Measurements from ENCODE around the gene TFAP2B. TPM values are rescaled to one million over a fixed set of nuclear protein-coding genes. Genes with fewer than 3 reads are reported as not detected.

The TFAP2B gene
- total and polyA plus RNA-seq, 2 donors from 2014 or later: 11.6 to 25.3 TPM

DNA sequence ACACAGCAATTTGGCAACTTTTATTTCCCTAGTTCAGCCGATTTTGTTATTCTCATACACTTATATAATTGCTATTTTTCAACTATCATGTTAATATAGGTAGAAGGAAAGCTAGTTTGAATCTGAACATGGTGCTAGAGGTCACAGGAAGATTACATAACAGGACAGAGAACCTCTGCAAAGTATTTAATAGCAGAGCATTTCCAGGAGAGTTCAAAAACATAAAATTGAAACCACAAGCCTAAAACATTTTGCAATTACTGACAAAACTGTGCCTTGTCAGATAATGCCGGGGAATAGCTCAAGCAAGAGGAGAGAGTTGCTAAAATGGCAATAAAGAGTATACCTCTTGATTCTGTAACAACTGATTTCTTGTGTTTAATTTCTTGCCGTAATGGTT, 70.8 kb downstream of the TFAP2B start:
- no peaks in the 10 kb centered on the region for H3K4me1 ChIP-seq (ENCODE audit: control insufficient read depth in 2 of 3, insufficient read depth in 2 of 3, low read depth in 1 of 3, low read length in 3 of 3)
- intact Hi-C loops (cut with DNase I): no loop called here
- no peak overlapping the region for H3K27ac ChIP-seq (ENCODE audit: low read depth in 2 of 2, low read length in 2 of 2)
- H3K9me3 ChIP-seq (ENCODE audit: control insufficient read depth in 2 of 3, insufficient read depth in 1 of 3, low read length in 3 of 3): no peaks in the 10 kb centered on the region
- no peak for FAIRE-seq
- TF ChIP-seq, protein P1, sequence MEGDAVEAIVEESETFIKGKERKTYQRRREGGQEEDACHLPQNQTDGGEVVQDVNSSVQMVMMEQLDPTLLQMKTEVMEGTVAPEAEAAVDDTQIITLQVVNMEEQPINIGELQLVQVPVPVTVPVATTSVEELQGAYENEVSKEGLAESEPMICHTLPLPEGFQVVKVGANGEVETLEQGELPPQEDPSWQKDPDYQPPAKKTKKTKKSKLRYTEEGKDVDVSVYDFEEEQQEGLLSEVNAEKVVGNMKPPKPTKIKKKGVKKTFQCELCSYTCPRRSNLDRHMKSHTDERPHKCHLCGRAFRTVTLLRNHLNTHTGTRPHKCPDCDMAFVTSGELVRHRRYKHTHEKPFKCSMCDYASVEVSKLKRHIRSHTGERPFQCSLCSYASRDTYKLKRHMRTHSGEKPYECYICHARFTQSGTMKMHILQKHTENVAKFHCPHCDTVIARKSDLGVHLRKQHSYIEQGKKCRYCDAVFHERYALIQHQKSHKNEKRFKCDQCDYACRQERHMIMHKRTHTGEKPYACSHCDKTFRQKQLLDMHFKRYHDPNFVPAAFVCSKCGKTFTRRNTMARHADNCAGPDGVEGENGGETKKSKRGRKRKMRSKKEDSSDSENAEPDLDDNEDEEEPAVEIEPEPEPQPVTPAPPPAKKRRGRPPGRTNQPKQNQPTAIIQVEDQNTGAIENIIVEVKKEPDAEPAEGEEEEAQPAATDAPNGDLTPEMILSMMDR (IDR thresholded peaks at IDR 0.05; ENCODE audit: borderline replicate concordance, extremely low read depth, insufficient read depth): no peak
- no peak for DNase-seq
- no peak overlapping the region for H3K9ac ChIP-seq (ENCODE audit: low read length in 3 of 3)
- no peaks in the 10 kb centered on the region for H3K27me3 ChIP-seq (ENCODE audit: control insufficient read depth, insufficient read depth, low read length)
- no peaks in the 10 kb centered on the region for H3K36me3 ChIP-seq (ENCODE audit: control insufficient read depth in 2 of 3, insufficient read depth in 3 of 3, low read length in 3 of 3)
- H3K4me3 ChIP-seq (ENCODE audit: low read length in 3 of 3): no peak overlapping the region

DNA sequence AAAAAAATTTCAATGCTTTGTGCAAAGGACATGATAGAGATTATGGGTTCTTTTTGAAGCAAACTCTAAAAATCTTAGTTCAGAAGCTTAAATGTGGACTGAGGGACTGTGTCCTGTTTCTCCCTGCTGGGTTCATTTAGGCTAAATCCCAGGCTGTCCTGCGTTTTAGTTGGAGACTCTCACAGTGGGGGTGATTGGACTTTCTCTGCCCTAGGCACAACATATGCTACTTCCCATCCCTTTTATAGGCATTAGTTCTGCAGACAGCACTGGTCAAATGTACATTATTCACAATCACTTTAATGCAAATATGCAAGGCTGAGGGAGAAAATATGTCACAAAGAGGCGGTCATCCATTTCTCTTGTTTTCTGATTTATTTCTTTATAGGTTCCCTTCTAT, 71.3 kb downstream of the TFAP2B start:
- FAIRE-seq (no peak), DNase-seq (no peak)
- no peaks in the 10 kb centered on the region for H3K27me3 ChIP-seq (ENCODE audit: control insufficient read depth, insufficient read depth, low read length)
- H3K4me3 ChIP-seq (ENCODE audit: low read length in 3 of 3): no peak overlapping the region
- H3K27ac ChIP-seq (ENCODE audit: low read depth in 2 of 2, low read length in 2 of 2): no peak overlapping the region
- H3K9me3 ChIP-seq (ENCODE audit: control insufficient read depth in 2 of 3, insufficient read depth in 1 of 3, low read length in 3 of 3): no peaks in the 10 kb centered on the region
- no peaks in the 10 kb centered on the region for H3K36me3 ChIP-seq (ENCODE audit: control insufficient read depth in 2 of 3, insufficient read depth in 3 of 3, low read length in 3 of 3)
- intact Hi-C loops (cut with DNase I): no loop called here
- H3K4me1 ChIP-seq (ENCODE audit: control insufficient read depth in 2 of 3, insufficient read depth in 2 of 3, low read depth in 1 of 3, low read length in 3 of 3): no peaks in the 10 kb centered on the region
- H3K9ac ChIP-seq (ENCODE audit: low read length in 3 of 3): no peak overlapping the region
- TF ChIP-seq, protein P1 (IDR thresholded peaks at IDR 0.05; ENCODE audit: borderline replicate concordance, extremely low read depth, insufficient read depth): no peak

DNA sequence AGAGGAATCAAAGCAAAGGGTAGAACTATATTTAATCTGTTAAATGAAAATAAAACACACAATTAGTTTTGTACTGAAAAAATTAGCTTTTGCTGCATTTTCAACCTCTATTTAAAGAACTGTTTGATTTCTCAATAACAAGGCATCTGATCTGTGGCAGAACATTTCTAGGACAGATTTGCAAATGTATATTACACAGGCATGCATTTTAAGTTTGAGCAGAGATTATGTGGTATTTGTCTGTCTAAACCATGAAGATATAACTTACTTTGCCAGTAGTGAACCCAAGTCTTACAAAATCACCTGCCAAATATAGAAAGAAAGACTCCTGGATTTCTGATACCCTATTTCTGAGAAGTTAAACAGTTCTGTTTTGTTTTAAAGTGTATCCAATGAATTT, 71.9 kb downstream of the TFAP2B start:
- H3K4me3 ChIP-seq (ENCODE audit: low read length in 3 of 3): no peak overlapping the region
- FAIRE-seq (no peak), DNase-seq (no peak)
- no peak overlapping the region for H3K27ac ChIP-seq (ENCODE audit: low read depth in 2 of 2, low read length in 2 of 2)
- intact Hi-C loops (cut with DNase I): no loop called here
- no peaks in the 10 kb centered on the region for H3K4me1 ChIP-seq (ENCODE audit: control insufficient read depth in 2 of 3, insufficient read depth in 2 of 3, low read depth in 1 of 3, low read length in 3 of 3)
- no peak overlapping the region for H3K9ac ChIP-seq (ENCODE audit: low read length in 3 of 3)
- H3K9me3 ChIP-seq (ENCODE audit: control insufficient read depth in 2 of 3, insufficient read depth in 1 of 3, low read length in 3 of 3): no peaks in the 10 kb centered on the region
- H3K27me3 ChIP-seq (ENCODE audit: control insufficient read depth, insufficient read depth, low read length): no peaks in the 10 kb centered on the region
- no peaks in the 10 kb centered on the region for H3K36me3 ChIP-seq (ENCODE audit: control insufficient read depth in 2 of 3, insufficient read depth in 3 of 3, low read length in 3 of 3)
- TF ChIP-seq, protein P1 (IDR thresholded peaks at IDR 0.05; ENCODE audit: borderline replicate concordance, extremely low read depth, insufficient read depth): no peak

DNA sequence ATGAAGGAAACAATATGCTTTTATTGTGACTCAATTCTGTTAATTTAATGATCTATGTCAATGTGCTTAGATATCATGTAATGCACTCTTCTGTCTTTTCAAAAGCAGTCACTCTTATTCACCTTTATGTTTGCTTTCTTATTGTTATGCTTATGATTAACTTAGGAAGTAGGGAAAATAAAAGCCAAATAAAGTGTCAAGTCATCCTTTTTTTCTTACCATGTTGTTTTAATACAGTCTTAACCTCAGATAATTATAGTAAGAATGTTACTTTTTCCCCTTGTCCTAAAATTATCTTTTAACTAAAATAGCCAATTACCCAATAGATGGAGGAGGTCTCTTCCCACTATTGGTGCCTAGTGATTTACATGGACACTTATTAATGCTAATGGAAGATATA, 72.6 kb downstream of the TFAP2B start:
- TF ChIP-seq, protein P1 (IDR thresholded peaks at IDR 0.05; ENCODE audit: borderline replicate concordance, extremely low read depth, insufficient read depth): no peak
- FAIRE-seq (no peak), DNase-seq (no peak)
- Histone ChIP-seq H3K9me3 (ENCODE audit: control insufficient read depth in 2 of 3, insufficient read depth in 1 of 3, low read length in 3 of 3) (no peaks in the 10 kb centered on the region), H3K4me3 (ENCODE audit: low read length in 3 of 3) (no peak overlapping the region), H3K9ac (ENCODE audit: low read length in 3 of 3) (no peak overlapping the region), H3K27ac (ENCODE audit: low read depth in 2 of 2, low read length in 2 of 2) (no peak overlapping the region), H3K36me3 (ENCODE audit: control insufficient read depth in 2 of 3, insufficient read depth in 3 of 3, low read length in 3 of 3) (no peaks in the 10 kb centered on the region), H3K4me1 (ENCODE audit: control insufficient read depth in 2 of 3, insufficient read depth in 2 of 3, low read depth in 1 of 3, low read length in 3 of 3) (no peaks in the 10 kb centered on the region), H3K27me3 (ENCODE audit: control insufficient read depth, insufficient read depth, low read length) (no peaks in the 10 kb centered on the region)
- intact Hi-C loops (cut with DNase I): no loop called here
